GOT3 (cell line): ENCODE results near the gene ASTL.

ENCODE experiments used
- DNase-seq: peaks from one replicate; lab custom pipeline; 2025; ENCODE audit warnings: mixed read lengths; lab: John Stamatoyannopoulos, UW

ASTL gene

GRCh38 chr2:96159084-96159830, 21.0 kb upstream of the ASTL start:
- DNase-seq = no peak

- no peak for DNase-seq
Observed at GRCh38 chr2:96158554-96158940, 20.2 kb upstream of the ASTL start.

GRCh38 chr2:96157649-96158553, 19.6 kb upstream of the ASTL start:
- DNase-seq = no peak

GRCh38 chr2:96156926-96157648, 18.8 kb upstream of the ASTL start:
- no peak for DNase-seq

- DNase-seq = no peak
Observed at GRCh38 chr2:96156011-96156820, 17.9 kb upstream of the ASTL start.

- no peak for DNase-seq
Observed at GRCh38 chr2:96154506-96155380, 16.4 kb upstream of the ASTL start.

GRCh38 chr2:96153991-96154431, 15.7 kb upstream of the ASTL start:
- DNase-seq = no peak

- DNase-seq = no peak
Observed at GRCh38 chr2:96153291-96153713, 15.0 kb upstream of the ASTL start.

GRCh38 chr2:96152304-96153161, 14.2 kb upstream of the ASTL start:
- no peak for DNase-seq

GRCh38 chr2:96151595-96152303, 13.4 kb upstream of the ASTL start:
- no peak for DNase-seq

GRCh38 chr2:96150791-96151594, 12.7 kb upstream of the ASTL start:
- DNase-seq = no peak

GRCh38 chr2:96150007-96150640, 11.8 kb upstream of the ASTL start:
- DNase-seq = no peak

GRCh38 chr2:96148410-96149217, 10.3 kb upstream of the ASTL start:
- peak; percentile 31 for DNase-seq

- no peak for DNase-seq
Observed at GRCh38 chr2:96147593-96148201, 9.4 kb upstream of the ASTL start.

GRCh38 chr2:96146881-96147592, 8.7 kb upstream of the ASTL start:
- no peak for DNase-seq
